Activated naive CD4-positive, alpha-beta T cell treated with anti-CD3 and anti-CD28 coated beads, Interleukin-2, amount 50 U/mL, for 72 hours (primary cell): Measurements from ENCODE around the gene ZG16. TPM values are rescaled to one million over a fixed set of nuclear protein-coding genes. Genes with fewer than 3 reads are reported as not detected.

Source experiments
- ATAC-seq, 2 donors: fragments of 150-1000 bp; cut with Tn5 transposase; 2 replicates each; pipeline ENCODE4 v1.10.0; 2021; ENCODE audit warnings: mild to moderate bottlenecking in 2 of 2, moderate library complexity in 2 of 2
- DNase-seq, 2 donors: peaks; one replicate each; pipeline ENCODE4 v3.0.0; 2021 to 2022; ENCODE audit warnings: low spot score in 2 of 2
- H3K27ac Mint-ChIP-seq, 2 donors: one replicate each; pipeline ENCODE4 v1.8.0; 2022; ENCODE audit warnings: mild to moderate bottlenecking in 2 of 2, mixed read lengths in 2 of 2
- H3K36me3 Mint-ChIP-seq, 2 donors: one replicate each; pipeline ENCODE4 v1.8.0; 2022; ENCODE audit warnings: mixed read lengths in 2 of 2
- H3K9me3 Mint-ChIP-seq, 2 donors: one replicate each; pipeline ENCODE4 v1.8.0; 2022; ENCODE audit warnings: mixed read lengths in 2 of 2
- total RNA-seq, 2 donors: library from RNA; stranded (reverse); gene quantifications; one replicate each; pipeline ENCODE4 v1.2.3, GENCODE V29; 2022

ZG16 gene
- total RNA-seq, 2 donors from 2014 or later = not detected

DNA sequence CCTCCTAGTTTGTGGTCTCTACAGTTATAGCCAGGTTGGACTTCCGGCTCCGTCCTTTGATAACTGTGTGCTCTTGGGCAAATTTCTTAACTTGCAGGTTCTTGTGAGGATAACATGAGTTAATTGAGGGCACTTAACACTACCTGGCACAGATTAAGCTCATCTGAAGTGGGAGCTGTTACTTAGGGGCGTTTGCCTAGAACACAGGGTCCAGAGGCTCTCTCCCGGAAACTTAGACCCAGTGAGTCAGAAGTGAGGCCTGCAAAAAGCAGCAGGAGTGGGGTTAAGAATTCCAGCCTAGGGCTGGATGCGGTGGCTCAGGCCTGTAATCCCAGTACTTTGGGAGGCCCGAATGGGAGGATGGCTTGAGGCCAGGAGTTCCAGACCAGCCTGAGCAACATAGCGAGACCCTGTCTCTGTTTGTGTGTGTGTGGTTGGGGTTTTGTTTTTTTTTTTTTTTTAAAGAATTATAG, 43.6 kb downstream of the ZG16 start:
- DNase-seq = no peak
- H3K27ac Mint-ChIP-seq = peak overlapping the region; percentile 96 to 97
- H3K36me3 Mint-ChIP-seq = peaks cover 52 to 55% of the 10 kb centered on the region in 2 donors
- no peaks in the 10 kb centered on the region for H3K9me3 Mint-ChIP-seq
- ATAC-seq = no peak

GRCh38 chr16:29824589-29825144, 46.6 kb downstream of the ZG16 start:
- Mint-ChIP-seq H3K36me3 (peaks cover 26 to 29% of the 10 kb centered on the region in 2 donors), H3K27ac (peak overlapping the region; percentile 89 to 98), H3K9me3 (no peaks in the 10 kb centered on the region)
- no peak for DNase-seq
- no peak for ATAC-seq

DNA sequence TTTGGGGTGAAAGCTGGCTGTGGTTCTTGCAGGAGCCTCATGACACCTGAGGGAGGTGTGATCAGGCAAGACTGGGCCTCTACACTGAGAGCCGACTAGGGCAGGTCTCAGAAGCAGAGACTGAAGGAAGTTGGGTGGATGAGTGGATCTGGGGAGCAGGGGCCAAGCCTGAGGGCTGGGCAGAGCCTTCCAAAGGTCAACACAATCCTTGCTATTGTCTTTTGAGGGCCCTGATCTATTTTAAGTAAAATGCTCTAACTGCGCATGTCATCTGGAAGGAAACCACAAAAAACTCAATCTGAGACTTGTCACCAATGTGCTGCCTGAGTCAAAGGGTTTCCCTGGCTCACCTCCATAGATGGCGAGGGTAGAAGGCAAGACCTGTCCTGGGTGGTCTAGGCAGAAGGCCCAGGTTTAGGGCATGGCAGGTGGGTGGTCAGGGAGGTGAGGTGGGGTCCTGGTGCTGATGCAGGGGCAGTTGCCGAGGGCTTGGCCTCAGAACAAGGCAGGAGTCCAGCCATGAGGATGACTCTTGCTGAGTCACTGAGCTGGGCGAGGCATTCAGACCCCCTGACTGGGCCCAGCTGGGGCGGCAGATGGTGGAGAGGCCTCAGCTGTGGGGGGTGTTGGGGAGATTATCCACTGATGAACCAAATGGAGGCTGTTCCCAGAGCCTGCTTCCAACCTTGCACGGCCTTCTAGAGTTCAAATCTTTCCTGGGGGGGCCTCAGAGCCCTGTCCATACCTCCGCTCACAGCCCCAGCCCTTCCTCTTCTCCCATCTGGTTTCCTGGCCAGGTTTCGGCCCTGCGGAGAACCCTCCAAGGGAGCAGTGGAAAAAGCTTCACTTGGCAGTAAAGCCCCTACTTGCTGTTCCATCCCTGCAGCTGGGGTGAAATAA, 47.3 kb downstream of the ZG16 start:
- Mint-ChIP-seq H3K36me3 (peaks cover 19 to 24% of the 10 kb centered on the region in 2 donors), H3K9me3 (no peaks in the 10 kb centered on the region), H3K27ac (peak overlapping the region; percentile 89 to 98)
- DNase-seq (peak; percentile 57 to 79), ATAC-seq (peak; percentile 65 to 68)

DNA sequence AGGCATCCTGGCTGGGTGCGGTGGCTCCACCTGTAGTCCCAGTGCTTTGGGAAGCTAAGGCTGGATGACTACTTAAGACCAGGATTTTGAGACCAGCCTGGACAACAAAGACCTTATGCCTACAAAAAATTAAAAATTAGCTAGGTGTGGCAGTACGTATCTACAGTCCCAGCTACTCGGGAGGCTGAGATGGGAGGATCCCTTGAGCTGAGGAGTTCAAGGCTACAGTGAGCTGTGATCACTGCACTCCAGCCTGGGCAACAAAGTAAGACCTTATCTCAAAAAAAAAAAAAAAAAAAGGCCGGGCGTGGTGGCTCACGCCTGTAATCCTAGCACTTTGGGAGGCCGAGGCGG, 48.3 kb downstream of the ZG16 start:
- peak overlapping the region; percentile 87 to 98 for H3K27ac Mint-ChIP-seq

GRCh38 chr16:29830774-29831173, 52.7 kb downstream of the ZG16 start:
- no peak for ATAC-seq
- no peaks in the 10 kb centered on the region for H3K9me3 Mint-ChIP-seq
- no peak for DNase-seq
- H3K36me3 Mint-ChIP-seq = peaks cover 4 to 41% of the 10 kb centered on the region in 2 donors
- H3K27ac Mint-ChIP-seq = peak overlapping the region in 1 of 2 donors; percentile 11

More for the DNA sequence above, 48.3 kb downstream of the ZG16 start:
- ATAC-seq (no peak), DNase-seq (no peak)
- Mint-ChIP-seq H3K9me3 (no peaks in the 10 kb centered on the region), H3K36me3 (peaks cover 13 to 25% of the 10 kb centered on the region in 2 donors)

GRCh38 chr16:29831490-29831889, 53.4 kb downstream of the ZG16 start:
- peaks cover 4 to 42% of the 10 kb centered on the region in 2 donors for H3K36me3 Mint-ChIP-seq

More at GRCh38 chr16:29831490-29831889, 53.4 kb downstream of the ZG16 start:
- DNase-seq (no peak), ATAC-seq (no peak)
- H3K9me3 Mint-ChIP-seq = no peaks in the 10 kb centered on the region
- H3K27ac Mint-ChIP-seq = peak overlapping the region in 1 of 2 donors; percentile 11

Other genes with a start within 250 kb of the ZG16 start
- gene SPN, start 115.0 kb upstream of the ZG16 start, total RNA-seq = 100 to 1,000 TPM in 1 of 2 donors, 10 to 100 TPM in 1; 83.4 to 145 TPM
- gene QPRT, start 99.1 kb upstream of the ZG16 start, total RNA-seq = 10 to 100 TPM; 10.1 to 14.5 TPM
- gene C16orf54, start 32.3 kb upstream of the ZG16 start, total RNA-seq = 10 to 100 TPM; 14.0 to 19.5 TPM
- gene KIF22, start 12.5 kb downstream of the ZG16 start, total RNA-seq = 100 to 1,000 TPM; 151 to 268 TPM
- 100 to 1,000 TPM; 285 to 386 TPM for gene MAZ, start 28.3 kb downstream of the ZG16 start, total RNA-seq
- 1 to 10 TPM; 1.4 to 5.9 TPM for gene PRRT2, start 33.9 kb downstream of the ZG16 start, total RNA-seq
- gene PAGR1, start 37.9 kb downstream of the ZG16 start, total RNA-seq = 10 to 100 TPM; 20.2 to 40.0 TPM
- gene MVP, start 42.2 kb downstream of the ZG16 start, total RNA-seq = 100 to 1,000 TPM in 1 of 2 donors, 10 to 100 TPM in 1; 77.6 to 168 TPM
- gene CDIPT, start 85.0 kb downstream of the ZG16 start, total RNA-seq = 10 to 100 TPM; 39.4 to 40.6 TPM
- gene SEZ6L2, start 121.3 kb downstream of the ZG16 start, total RNA-seq = 1 to 10 TPM in 1 of 2 donors, under 1 TPM in 1; 0.35 to 1.3 TPM
- 1 to 10 TPM; 1.4 to 3.8 TPM for gene ASPHD1, start 122.2 kb downstream of the ZG16 start, total RNA-seq
- 10 to 100 TPM; 37.1 to 55.5 TPM for gene KCTD13, start 148.0 kb downstream of the ZG16 start, total RNA-seq
- 10 to 100 TPM; 52.5 to 63.8 TPM for gene TMEM219, start 183.8 kb downstream of the ZG16 start, total RNA-seq
- 10 to 100 TPM; 29.6 to 52.7 TPM for gene TAOK2, start 195.6 kb downstream of the ZG16 start, total RNA-seq
- 10 to 100 TPM; 30.1 to 38.7 TPM for gene HIRIP3, start 217.4 kb downstream of the ZG16 start, total RNA-seq
- gene INO80E, start 218.0 kb downstream of the ZG16 start, total RNA-seq = 10 to 100 TPM; 85.3 to 90.7 TPM
- 1 to 10 TPM in 1 of 2 donors, under 1 TPM in 1; 0.80 to 2.0 TPM for gene DOC2A, start 232.8 kb downstream of the ZG16 start, total RNA-seq
- gene C16orf92, start 244.9 kb downstream of the ZG16 start, total RNA-seq = not detected